ENCODE data around the gene LRP2.

Gene LRP2

GRCh38 chr2:169237286-169237685, 125.0 kb downstream of the LRP2 start:
- DNase-seq, result no peak

DNA sequence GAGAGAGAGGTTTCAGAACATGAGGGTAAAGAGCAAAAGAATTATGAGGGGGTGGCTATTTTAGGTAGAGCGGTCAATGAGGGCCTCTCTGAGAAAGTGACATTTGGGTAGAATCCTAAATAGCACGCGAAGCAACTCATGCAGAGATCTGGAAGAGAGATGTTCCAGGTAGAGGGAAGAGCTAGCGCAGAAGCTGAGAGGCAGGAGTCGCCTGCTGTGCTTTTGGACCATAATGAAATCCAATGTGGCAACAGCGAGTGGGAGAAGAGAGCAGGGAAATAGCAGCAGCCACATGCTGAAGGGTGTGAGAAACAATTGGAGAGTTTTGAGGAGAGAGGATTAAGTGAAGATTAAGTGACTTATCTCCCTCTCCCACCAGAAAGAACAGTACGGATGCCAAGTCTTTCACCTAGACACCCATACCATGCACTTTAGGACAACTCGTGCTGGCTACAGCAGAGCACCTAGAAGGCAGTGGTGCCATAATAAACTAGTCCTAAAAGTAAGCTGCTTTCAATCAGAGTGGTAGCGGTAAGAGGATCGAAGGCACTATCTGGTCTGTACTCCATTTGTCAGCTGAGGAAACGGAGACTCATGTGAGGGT, 129.7 kb downstream of the LRP2 start:
- no peak for DNase-seq

GRCh38 chr2:169230204-169230603, 132.1 kb downstream of the LRP2 start:
- no peak for DNase-seq

DNA sequence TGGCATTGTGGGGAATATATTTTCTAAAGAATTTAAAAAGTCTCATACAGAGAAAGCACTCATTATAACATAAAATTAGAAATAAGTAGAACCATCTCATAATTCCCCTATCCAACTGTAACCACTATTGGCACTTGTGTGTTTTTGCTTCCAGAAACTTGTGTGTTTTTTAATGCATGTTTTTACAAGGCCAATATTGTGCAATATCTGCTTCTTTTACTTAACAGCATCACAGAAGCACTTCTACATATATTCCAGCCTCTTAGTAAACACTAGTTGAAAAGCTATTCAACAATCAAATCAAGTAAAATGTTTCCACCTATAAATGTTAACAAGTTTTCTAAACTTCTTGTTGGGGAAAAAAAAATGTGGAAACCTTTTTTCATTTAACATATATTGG, 132.7 kb downstream of the LRP2 start:
- no peak for DNase-seq

DNA sequence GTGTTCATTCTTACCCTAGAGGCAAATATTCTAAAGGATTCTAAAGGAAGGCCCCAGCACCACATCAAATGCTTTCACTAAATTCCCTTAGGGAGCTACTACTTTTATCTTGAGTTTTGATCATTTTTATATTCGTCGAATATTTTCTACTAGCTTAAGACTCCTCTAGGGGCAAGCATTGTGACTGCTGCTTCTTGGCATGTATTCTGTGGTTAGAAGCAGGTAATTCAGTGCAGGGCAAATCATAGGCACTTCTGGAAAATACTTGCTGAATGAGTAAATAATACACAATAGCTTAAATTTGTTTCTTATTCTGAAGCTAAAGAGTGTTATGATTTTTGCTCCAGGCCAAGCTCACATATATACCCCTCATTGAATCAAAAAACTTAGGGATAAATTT, 136.4 kb downstream of the LRP2 start:
- no peak for DNase-seq

GRCh38 chr2:169225233-169225750, 137.0 kb downstream of the LRP2 start:
- DNase-seq, result no peak

GRCh38 chr2:169222665-169223064, 139.7 kb downstream of the LRP2 start:
- no peak for DNase-seq

DNA sequence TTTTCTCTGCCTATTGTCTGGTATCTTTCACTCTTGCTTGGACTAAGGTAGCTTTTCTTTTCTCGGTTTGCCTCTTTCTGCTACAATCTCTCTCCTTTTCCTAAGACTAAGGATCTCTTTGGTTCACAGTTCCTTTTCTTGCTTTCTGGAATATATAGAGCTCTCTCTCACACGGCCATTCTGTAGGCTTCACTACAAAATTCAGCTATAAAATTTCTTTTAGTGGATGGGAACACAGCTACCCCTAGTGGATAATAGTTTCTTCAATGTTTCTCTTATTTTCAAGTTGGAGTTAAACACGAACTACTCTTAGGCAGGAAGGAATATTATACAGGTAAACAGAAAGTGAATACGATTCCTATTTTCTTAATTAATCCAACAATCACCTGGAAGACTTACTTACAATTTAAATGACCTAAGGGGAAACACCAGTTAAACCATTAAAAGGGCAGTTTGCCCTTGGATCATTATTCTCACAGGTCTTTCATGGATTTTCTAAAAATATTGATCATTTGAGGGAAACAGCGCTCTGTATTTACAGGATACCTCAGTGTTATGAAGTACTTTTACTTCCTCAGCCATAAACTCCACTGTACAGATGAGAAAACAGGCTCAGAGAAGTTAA, 140.5 kb downstream of the LRP2 start:
- DNase-seq, result no peak

- no peak for DNase-seq
Observed at GRCh38 chr2:169210917-169211316, 151.4 kb downstream of the LRP2 start.

DNA sequence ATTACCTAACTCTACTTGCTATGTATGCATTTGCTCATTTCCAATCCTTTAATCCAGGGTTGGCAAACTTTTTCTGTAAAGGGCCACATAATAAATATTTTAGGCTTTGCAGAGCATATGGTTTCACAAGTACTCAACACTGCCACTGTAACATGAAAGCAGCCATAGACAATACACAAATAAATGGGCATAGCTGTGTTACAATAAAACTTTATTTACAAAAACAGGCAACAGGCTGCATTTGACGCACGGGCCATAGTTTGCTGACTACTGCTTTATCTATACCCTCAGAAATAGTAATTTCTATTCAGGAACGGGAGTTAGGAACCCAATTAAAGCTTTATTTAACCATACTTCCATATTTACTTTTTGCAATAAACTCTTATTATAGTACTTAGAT, 154.3 kb downstream of the LRP2 start:
- DNase-seq, result no peak

DNA sequence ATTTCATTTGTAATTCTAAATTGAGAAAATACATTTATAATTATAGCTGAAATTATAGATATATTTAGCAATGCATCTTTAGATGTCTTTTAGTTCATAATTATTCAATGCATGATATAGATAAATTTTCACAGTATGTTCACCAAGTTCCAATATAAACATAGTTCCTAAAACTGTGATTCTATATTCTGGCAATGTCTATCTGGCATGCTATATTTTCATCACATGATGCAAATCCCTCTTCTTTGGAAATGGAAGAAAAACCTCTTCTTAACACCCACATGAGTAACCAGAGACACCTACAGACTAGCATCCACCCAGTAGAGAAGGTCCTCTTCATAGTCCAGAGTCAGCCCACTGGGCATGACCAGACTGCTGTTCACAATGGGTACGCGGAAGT, 157.2 kb downstream of the LRP2 start:
- DNase-seq, result no peak

- DNase-seq, result no peak
Observed at GRCh38 chr2:169203952-169204351, 158.4 kb downstream of the LRP2 start.

GRCh38 chr2:169200756-169201155, 161.6 kb downstream of the LRP2 start:
- no peak for DNase-seq

GRCh38 chr2:169193618-169194017, 168.7 kb downstream of the LRP2 start:
- no peak for DNase-seq

GRCh38 chr2:169190197-169190775, 172.0 kb downstream of the LRP2 start:
- DNase-seq, result no peak

- DNase-seq, result no peak
Observed at GRCh38 chr2:169189132-169189531, 173.2 kb downstream of the LRP2 start.

- DNase-seq, result no peak
Observed at GRCh38 chr2:169185711-169186110, 176.6 kb downstream of the LRP2 start.

DNA sequence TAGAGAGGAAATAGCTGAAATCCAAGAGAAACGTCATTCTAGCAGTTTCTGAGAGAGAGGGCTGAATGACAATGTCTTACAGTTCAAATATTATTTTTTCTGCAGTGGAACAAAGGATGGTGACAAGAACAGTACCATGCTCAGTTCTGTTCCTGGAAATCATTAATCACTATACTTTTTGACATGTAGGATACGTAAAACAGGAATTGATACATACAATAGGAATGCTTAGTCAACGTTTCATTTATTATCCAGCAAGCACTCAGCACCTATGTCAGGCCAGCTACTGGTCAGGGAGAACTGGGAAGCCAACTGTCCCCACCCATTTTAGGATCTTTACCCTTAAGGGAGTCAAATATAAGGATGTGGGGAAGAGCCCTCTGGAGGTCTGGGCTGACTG, 178.3 kb downstream of the LRP2 start:
- no peak for DNase-seq

DNA sequence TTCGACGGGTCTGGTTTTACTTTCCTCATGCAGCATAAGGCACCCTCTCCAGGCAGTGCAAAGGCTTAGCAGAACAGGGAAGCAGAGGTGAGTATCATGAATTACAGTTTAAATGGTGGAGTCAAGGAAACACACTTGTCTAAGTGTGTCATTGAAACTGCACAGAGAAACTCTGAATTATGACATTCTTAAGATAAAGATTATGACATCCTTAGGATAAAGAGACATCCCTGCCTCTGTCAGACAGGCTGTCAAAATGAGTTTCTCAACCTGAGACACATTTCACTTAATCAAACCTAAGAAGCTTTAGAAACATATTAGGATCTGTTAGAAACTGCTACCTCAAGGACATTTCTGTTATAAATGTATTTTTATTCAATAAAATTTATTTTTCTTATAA, 179.8 kb downstream of the LRP2 start:
- no peak for DNase-seq

- no peak for DNase-seq
Observed at GRCh38 chr2:169178804-169179390, 183.4 kb downstream of the LRP2 start.

DNA sequence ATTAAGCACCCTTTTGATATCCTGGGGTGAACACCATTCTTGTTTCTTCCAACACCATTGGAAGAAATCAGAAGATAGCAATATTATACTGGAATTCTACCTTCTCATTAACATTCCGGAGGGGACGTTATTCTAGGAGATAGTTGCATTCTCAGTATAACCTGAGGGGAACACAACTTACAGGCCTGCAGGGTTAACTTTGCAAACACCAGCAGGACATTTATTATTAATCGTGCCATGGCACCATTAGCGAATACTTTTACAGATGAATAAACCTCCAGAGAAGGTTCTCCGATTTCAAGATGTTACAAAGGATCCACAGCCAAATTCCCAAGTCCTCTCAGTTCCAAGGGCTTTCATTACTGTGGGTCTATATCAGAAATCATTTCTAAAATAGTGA, 184.0 kb downstream of the LRP2 start:
- DNase-seq, result no peak

DNA sequence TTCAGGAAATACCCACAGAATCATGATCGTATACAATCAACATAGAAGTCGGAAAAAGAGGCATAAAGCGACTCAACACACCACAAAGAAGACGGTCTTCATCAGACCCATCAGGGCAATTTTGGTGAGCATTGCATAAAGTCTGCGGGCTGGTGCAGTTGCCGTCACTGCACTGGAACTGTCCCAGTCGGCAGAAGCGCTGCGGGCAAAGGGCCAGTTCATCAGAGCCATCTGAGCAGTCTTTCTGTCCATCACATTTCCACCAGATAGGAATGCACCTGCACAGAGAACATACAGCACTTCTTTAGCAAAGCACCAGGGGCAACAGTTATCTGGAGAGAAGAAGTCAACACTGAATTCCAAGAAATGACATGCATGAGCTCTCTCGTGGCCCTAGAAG, 187.2 kb downstream of the LRP2 start:
- no peak for DNase-seq

GRCh38 chr2:169173876-169174275, 188.5 kb downstream of the LRP2 start:
- DNase-seq, result no peak

DNA sequence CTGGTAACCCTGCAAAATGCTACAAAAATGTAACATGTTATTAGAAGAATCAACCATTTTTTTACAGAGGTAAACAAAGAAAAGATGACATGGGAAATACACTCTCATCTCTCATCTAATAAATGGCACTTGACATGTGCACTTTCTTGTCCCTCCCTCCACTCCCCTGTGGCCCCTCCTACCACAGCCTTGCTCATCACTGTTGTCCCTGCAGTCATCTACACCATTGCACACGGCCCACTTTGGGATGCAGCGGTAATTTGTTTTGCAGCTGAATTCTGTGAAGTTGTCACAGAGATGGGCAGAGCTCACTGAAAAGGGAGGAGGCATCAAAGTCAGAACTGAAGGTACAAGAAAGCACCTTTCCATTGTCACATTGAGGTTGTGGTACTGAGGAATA, 189.4 kb downstream of the LRP2 start:
- no peak for DNase-seq
